Fibroblast of skin of right biceps (primary cell): ENCODE results near the gene CACNA1I.
"Not testable (repeated sequence)": the region's sequence is repeated elsewhere in the genome, so short reads cannot be mapped to it uniquely, and the experiment has no call there.

Experiments
- DNase-seq: peaks from one replicate; pipeline ENCODE4 v3.0.0-alpha.2; 2013

Gene CACNA1I

DNA sequence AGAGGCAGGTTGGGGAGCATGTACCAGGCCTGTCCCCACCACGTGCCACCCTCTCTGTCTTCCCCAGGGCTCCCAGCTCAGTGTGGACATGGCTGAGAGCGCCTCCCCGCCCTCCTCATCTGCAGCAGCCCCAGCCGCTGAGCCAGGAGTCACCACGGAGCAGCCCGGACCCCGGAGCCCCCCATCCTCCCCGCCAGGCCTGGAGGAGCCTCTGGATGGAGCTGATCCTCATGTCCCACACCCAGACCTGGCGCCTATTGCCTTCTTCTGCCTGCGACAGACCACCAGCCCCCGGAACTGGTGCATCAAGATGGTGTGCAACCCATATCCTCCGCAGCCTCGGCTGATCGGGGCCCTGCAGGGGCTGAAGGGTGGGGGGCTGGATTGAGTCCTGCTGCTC, at the start of gene CACNA1I:
TSS of gene CACNA1I (plus strand) at position 89 of the 400 bp plus-strand sequence. CDS start at position 89, 0 bp downstream.
- no peak for DNase-seq

DNA sequence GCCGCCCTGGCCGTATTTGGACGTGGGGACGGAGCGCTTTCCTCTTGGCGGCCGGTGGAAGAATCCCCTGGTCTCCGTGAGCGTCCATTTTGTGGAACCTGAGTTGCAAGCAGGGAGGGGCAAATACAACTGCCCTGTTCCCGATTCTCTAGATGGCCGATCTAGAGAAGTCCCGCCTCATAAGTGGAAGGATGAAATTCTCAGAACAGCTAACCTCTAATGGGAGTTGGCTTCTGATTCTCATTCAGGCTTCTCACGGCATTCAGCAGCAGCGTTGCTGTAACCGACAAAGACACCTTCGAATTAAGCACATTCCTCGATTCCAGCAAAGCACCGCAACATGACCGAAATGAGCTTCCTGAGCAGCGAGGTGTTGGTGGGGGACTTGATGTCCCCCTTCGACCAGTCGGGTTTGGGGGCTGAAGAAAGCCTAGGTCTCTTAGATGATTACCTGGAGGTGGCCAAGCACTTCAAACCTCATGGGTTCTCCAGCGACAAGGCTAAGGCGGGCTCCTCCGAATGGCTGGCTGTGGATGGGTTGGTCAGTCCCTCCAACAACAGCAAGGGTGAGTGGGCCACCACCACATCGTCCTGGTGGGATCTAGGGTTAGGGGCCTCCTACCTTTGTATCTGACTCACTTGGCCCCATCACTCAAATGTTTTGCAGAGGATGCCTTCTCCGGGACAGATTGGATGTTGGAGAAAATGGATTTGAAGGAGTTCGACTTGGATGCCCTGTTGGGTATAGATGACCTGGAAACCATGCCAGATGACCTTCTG, 49.3 kb upstream of the CACNA1I start:
- not testable (repeated sequence) for DNase-seq

DNA sequence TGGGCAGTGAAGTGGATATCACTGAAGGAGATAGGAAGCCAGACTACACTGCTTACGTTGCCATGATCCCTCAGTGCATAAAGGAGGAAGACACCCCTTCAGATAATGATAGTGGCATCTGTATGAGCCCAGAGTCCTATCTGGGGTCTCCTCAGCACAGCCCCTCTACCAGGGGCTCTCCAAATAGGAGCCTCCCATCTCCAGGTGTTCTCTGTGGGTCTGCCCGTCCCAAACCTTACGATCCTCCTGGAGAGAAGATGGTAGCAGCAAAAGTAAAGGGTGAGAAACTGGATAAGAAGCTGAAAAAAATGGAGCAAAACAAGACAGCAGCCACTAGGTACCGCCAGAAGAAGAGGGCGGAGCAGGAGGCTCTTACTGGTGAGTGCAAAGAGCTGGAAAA, 48.5 kb upstream of the CACNA1I start:
- not testable (repeated sequence) for DNase-seq

DNA sequence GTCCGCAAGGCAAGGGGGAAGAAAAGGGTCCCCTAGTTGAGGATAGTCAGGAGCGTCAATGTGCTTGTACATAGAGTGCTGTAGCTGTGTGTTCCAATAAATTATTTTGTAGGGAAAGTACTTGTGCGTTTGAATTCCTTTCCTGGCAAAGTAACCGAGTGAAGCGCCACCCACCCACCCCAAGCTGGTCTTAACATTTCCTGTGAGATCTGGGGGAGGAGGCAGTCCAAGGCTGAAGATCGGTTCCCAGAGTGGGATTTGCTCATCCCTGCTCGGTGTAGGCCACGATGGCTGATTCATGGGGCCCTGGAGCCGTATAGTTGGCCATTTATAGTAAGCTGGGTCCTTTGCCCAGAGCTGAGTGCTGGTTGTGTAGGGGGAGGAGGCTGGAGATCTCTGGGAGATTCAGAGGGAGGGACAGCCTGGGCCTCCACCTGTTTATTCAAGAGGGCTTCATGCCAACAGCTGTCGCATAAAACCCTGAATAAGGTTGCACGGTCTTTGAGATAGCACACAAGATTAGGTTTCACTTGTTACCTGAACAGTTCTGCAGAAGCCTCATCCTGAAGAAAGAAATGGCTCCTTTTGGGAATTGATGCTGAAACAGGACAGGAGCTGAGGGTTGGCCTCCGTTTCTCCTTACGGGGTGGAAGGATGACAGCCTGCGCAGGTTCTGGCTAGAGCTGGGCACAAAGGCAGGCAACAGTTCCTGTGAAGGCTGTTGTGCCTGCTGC, 47.8 kb upstream of the CACNA1I start:
- DNase-seq: peak; percentile 74

DNA sequence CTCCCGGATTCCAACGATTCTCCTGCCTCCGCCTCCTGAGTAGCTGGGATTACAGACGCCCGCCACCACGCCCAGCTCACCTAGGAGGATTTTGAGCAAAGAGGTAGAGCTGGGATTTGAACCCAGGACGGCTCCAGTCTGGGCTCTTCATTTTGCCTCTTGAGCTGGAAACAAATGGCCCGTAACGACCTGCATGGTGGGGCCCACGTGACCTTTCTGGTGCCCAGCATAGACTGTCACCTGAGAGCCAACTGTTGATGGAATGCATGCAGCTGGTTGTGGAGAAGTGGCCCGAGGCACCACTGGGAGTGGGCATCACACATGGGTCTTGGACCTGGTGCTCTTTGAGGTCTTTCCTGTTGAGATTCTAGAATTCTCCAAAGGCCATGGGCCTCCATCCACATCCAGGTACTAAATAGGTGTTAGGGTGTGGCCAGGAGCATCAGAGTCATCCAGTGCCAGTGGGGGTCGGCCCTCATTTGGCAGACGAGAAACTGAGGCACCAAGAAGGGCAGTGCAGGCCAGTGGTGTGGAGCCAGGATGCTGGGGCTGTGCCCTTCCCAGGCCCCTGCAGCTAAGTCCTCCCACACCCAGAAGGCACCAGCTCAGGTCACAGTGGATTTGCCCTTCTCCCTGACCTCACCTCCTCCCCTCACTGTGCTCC, 46.3 kb upstream of the CACNA1I start:
- no peak for DNase-seq

DNA sequence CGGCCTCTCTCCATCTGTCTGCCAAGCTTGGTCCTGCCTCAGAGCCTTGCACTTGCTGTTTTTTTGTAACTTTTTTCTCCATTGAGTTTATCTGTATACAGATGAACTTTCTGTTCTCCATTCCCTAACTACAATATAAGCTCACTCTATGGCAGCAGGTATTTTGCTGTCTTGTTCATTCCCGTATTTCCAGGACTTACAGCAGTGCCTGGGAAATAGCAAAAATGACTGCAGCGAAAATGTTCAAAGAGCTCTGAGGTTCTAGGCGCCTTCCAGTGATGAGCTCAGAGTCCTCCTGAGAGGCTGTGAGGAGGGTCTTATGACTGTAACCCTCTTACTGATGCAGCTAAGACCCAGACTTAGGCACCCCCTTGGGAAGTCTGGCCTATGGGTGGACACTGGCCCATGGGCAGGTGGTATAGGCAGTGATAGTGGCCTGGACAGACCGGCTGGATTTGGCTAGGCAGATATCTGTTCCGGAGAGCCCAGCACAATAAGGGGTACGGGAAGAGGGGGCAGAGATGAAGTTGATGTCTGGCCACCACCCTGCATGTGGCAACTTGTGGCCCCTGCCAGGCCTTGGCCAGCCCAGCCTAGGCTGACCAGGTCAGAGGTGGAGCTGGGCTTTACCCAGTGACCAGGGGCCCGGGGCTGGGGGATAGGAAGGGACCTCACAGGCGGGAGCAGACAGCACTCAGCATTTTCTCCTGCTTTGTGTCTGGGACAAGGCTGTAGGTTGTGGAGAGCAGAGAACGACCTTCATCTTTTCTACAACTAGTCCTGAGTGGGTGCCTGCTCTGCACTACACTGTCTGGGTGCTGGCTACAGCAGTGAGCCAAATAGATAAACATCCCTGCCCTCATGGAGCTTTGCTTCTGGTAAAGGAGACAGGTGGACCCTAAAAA, 45.5 kb upstream of the CACNA1I start:
- DNase-seq: no peak

DNA sequence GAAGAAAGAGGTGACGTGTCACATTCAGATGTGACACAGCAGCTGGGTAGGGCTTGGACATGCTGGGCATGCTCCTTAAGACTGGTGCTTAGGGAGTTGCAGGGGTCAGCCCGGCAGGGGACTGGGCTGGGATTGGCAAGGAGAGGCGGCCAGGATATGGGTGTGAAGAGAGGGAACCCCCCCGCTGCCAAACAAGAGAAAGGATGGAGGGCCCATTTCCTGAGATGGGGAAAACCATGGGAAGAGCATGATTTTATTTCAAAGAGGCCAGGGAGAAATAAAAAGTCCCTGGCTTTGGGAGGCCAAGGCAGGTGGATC, 44.9 kb upstream of the CACNA1I start:
- no peak for DNase-seq

GRCh38 chr22:39526736-39527171, 43.8 kb upstream of the CACNA1I start:
- no peak for DNase-seq

DNA sequence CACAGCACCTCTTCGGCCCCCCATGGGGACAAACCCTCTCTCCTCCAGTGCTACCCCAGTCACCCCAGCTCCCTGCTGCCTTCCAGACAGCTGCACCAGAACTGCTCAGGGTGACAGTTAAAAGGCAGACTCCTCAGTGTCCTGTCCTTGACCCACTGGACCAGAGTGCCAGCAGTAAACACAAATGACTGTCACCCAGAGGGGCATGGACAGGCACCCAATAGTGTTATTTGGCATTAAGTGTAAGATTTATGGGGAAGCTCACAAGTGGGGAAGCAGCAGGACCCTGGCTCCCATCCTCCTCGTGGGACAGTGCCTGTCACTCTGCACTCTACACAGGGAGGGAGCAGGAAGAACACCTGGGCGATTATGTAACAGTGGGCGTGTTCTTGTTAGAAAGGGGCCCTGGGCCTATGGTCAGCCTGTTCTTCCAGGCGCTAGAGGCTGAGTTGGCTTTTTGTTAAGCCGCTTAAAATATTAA, 43.0 kb upstream of the CACNA1I start:
- DNase-seq: no peak

DNA sequence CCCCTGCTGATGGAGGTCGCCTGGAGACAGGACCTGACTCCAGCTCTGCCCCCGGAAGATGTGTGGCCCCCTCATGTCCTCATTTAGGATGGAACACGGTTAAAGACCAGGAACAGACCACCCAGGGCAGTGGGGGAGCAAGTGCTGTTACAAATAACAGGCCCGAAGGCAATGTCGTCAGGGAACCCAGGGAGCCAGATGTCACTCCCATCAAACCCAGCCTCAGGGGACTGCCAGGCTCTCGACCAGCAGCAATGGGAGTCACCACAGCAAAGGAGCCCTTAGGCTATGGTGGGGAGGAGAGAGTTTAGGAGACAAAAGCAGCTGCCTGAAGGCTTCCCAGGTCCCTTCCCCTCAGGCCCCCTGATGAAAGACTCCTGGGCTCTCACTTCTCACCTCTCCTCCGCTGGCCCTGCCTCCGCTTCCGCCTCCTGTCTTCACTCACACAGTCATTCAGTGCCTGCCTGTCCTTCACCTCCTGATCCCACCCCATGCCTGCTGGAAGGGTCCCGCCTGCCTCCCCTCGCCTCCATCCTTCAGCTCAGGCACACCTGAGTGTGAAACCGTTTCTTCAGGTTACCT, 42.4 kb upstream of the CACNA1I start:
- no peak for DNase-seq

GRCh38 chr22:39528681-39529486, 41.7 kb upstream of the CACNA1I start:
- DNase-seq: peak; percentile 88

- DNase-seq: no peak
These were observed 41.1 kb upstream of the CACNA1I start for GRCh38 chr22:39529487-39529851.

DNA sequence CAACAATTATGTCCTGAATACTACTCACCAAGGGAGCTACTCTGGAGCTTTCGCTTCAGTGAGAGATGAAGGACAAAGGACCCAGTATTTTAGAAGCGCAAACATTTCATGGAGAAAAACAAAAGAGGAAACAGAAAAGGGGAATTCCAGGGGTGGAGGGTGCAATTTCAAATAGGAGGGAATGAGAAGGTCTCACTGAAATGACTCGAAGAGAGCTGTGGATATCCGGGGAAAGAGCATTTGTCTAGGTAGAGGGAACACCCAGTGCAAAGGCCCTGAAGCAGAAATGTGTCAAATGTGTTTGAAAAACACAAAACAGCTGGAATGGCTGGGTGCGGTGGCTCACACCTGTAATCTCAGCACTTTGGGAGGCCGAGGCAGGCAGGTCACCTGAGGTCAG, 40.4 kb upstream of the CACNA1I start:
- DNase-seq: no peak

GRCh38 chr22:39530692-39531331, 39.7 kb upstream of the CACNA1I start:
- DNase-seq: peak; percentile 62

DNA sequence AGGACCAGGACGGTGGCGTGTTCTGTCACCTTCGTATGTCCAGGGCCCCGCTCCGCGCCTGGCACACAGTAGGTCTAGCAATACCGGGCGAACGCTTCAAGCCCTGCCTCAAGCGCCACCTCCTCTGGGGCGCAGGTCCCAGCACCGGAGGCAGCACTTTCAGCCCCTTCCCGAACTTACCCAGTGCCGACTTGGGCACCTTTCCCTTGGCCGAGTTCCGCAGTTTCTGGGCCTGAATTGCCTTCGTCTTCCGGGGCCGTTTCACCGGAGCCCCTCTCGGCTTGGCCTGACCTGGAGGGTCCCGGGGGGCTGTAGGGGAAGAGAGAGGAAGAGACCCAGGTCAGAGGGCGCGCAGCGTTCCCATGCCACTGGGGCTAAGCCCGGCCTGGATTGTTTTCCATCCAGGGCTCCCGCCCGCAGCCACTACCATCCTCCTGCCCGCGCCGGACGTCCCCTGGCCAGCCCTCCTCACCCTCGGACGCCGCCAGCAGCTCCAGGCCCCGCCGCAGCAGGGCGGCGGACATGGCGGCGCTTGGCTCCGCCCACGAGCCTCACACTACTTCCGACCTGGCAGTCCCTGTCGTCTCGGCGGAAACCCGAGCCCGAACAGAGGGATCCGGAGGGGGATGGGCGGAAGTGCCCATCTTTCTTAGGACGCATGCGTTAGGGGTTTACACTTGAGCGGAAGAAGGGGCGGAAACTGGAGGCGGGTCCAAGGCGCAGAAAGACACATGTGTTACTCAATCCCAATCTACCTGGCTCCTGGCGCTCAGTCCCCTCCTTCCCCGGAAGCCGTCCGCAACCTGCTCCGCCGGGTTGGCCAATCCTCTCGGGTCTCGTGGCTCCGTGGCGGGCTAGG, 38.1 kb upstream of the CACNA1I start, which contains the start of gene RPS19BP1:
TSS of gene RPS19BP1 (minus strand) at position 534 of the 859 bp plus-strand sequence. CDS start at position 524, 10 bp downstream.
- peak; percentile 99 for DNase-seq

DNA sequence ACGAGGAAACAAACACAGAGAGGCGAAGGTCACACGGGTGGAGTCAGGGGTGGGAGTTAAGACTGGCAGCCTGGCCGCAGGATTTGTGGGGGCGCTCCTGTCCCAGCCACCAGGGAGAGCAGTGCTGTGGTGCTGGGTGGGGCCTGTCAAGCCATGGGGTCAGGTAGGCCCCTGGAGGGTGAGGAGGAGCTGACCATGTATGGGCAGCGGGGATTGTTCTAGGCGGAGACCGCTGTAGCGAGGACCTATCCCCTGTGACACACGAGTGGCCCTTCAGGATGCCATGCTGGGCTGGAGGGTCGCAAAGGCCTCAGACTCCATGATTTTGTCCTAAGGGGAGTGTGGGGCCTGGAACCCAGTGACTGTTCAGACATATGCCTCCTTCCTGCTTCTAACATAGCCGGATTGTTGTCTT, 36.5 kb upstream of the CACNA1I start:
- DNase-seq: no peak

DNA sequence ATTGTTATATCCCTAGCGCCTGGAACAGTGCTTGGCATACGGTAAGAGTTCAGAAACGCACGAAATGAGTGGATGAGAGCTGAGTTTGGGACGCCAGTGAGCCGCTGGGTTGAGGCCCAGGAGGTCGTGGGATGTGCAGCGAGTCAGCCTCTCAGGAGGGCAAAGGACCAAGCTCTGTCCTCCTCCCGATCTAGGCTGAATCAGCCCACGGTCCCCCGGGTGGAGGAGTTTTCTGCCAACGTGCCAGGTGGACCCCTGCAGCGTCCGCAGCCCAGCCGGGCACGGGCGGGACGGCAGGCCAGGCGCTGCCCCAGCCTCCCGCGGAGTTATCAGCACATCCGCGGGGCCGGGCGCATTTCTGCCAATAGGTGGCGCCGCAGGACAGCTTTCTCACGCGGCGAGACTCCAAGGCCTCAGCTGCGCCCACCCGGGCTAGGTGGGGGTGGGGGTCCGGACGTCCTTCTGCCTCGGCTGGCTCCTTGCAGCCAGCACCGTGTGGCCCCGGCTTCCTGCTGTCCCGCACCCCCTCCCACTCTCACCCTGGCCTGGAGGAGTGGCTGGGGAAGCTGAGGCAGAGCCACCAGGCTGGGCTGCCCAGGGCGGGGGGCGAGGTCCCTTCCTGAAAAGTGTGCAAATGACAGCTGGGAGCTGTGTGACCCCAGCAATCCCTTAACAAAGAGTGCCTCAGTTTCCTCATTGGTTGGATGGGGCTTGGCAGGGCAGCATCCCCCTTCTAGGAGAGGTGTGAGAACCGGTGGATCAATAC, 35.8 kb upstream of the CACNA1I start:
- DNase-seq: peak; percentile 73

GRCh38 chr22:39535357-39535725, 35.2 kb upstream of the CACNA1I start:
- DNase-seq: no peak
